Activated CD4-positive, CD25-positive, alpha-beta regulatory T cell treated with anti-CD3 and anti-CD28 coated beads, Interleukin-2, amount 50 U/mL, for 16 hours (primary cell): ENCODE data around the gene AGAP6.
A peak's percentile ranks its signal among the peaks of the same experiment; 100 is the strongest.
"Not testable (repeated sequence)": the region's sequence is repeated elsewhere in the genome, so short reads cannot be mapped to it uniquely, and the experiment has no call there.

Source experiments
- DNase-seq: peaks from one replicate; pipeline ENCODE4 v3.0.0-alpha.2; 2020; ENCODE audit warnings: low read depth, low spot score

AGAP6 gene

GRCh38 chr10:49988376-49988775, at the start of gene AGAP6:
TSS of gene AGAP6 (plus strand) at chr10:49988406. CDS start at chr10:49988716, 310 bp downstream.
- not testable (repeated sequence) for DNase-seq

- DNase-seq, result peak; percentile 79
Observed at GRCh38 chr10:49941447-49942338, 46.5 kb upstream of the AGAP6 start, which contains the start of the genes PARG and TIMM23B. TSS of gene PARG (minus strand) at chr10:49942027. CDS start at chr10:49941725, 302 bp downstream. TSS of gene TIMM23B (plus strand) at chr10:49942053. CDS start at chr10:49942195, 142 bp downstream.

DNA sequence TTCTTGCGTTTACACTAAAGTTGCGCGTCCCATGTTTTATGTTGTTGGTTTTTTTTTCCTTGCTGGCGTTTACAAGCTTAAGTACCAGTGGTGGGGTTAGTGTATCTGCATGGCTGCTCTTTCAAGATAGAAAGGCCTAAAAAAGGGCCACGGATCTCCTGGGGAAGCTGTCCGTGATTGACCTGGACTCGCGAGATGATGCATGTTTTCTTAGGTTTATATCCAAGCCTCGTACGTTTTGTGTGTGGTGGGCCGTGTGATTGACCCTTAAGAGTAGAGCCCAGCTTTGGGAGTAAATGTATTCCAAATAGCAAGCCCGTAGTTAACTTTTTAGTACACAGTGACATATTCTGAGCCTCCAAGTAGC, 45.9 kb upstream of the AGAP6 start:
- DNase-seq, result not testable (repeated sequence)

DNA sequence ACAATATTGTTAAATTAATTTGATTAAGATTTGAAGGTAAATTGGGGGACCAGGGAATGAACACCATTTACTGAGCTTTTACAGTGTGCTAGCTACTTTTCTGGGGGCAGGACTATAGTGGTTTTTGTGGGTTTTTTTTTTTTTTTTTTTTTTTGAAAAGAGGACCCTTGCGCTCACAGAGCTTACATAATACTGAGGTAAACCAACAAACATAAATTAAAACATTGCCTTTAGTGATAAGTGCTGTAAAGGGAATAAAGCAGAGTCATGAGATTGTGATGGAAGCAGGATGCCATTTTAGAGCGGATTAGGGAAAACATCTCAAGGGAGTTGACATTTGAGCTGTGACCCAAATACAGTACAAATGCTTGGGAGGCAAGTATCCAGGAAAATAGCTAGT, 44.6 kb upstream of the AGAP6 start:
- not testable (repeated sequence) for DNase-seq

DNA sequence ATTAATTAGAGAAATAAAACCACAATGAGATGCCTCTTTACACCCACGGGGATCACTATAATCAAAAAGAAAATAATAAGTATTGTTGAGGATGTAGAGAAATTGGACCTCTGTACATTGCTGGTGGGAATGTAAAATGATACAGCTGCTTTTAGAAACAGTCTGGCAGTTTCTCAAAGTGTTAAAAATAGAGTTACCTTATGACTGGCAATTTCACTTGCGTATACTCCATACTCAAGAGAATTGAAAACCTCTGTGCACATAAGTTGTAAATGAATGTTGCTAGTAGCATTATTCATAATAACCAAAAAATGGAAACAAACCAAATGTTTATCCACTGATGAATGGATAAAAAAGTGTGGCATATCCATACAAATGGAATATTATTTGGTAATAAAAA, 40.1 kb upstream of the AGAP6 start:
- not testable (repeated sequence) for DNase-seq

GRCh38 chr10:49948737-49949136, 39.5 kb upstream of the AGAP6 start:
- DNase-seq, result not testable (repeated sequence)

- DNase-seq, result not testable (repeated sequence)
Observed at GRCh38 chr10:49952006-49952405, 36.2 kb upstream of the AGAP6 start.

GRCh38 chr10:49953122-49953521, 35.1 kb upstream of the AGAP6 start:
- not testable (repeated sequence) for DNase-seq

- DNase-seq, result not testable (repeated sequence)
Observed at GRCh38 chr10:49970331-49970857, 17.8 kb upstream of the AGAP6 start.

DNA sequence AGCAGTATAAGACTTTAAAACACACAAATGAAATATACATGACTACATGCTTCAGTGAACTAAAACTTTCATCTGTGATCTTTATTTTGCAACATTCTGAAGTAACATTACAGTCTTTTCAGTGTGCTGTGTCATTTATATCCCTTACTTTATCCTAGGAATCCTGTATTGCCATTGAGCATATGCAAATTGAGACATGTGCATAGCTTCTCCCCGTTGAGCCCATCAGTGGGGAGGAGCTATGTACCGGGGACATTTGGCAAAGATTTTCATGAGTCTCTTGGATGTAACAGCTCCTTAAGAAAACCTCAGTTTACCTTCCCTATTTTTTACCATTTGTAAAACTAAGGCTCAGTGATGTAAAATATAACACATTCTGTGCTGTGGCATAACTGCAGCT, 16.7 kb upstream of the AGAP6 start:
- not testable (repeated sequence) for DNase-seq

DNA sequence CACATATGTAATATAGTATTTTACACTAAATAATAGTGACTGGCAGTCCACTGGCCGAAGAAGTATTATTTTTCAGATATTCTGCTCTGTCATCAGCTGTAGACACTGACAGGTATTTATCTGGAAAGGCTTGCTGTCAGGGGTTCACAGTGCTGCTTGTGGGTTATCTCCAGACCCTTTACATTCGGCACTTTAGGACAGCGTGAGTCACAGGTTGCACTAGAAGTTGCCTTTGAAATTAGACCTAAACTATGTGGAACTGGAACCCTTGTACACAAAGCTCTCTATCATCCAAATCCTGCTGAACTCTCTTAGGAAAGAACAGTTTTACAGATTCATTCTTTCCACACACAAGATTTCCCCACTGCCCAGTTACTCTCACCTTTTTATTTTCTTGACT, 16.1 kb upstream of the AGAP6 start:
- DNase-seq, result not testable (repeated sequence)

DNA sequence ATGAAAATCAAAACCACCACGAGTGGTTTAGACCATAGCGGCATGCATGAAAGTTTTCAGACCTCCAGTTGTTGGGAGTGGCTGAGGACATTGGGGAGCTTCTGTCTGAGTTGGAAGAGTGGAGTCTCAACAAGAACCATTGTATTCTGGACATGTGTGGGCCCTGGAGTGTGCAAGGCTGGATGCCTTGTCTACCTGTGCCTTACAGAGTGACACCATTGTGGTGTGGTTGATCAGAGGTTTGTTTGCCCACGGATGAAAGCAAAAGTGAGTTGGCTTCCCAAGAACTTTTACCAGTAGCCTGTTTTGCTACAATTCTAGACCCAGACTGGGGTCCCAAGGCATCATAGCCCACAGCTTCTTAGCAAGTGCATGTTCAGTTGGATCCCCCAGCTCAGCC, 10.4 kb upstream of the AGAP6 start:
- not testable (repeated sequence) for DNase-seq

- not testable (repeated sequence) for DNase-seq
Observed at GRCh38 chr10:49987207-49987606, 999 bp upstream of the AGAP6 start.

GRCh38 chr10:49995321-49995720, 7.1 kb downstream of the AGAP6 start:
- DNase-seq, result not testable (repeated sequence)

GRCh38 chr10:50014024-50014423, 25.8 kb downstream of the AGAP6 start:
- not testable (repeated sequence) for DNase-seq

DNA sequence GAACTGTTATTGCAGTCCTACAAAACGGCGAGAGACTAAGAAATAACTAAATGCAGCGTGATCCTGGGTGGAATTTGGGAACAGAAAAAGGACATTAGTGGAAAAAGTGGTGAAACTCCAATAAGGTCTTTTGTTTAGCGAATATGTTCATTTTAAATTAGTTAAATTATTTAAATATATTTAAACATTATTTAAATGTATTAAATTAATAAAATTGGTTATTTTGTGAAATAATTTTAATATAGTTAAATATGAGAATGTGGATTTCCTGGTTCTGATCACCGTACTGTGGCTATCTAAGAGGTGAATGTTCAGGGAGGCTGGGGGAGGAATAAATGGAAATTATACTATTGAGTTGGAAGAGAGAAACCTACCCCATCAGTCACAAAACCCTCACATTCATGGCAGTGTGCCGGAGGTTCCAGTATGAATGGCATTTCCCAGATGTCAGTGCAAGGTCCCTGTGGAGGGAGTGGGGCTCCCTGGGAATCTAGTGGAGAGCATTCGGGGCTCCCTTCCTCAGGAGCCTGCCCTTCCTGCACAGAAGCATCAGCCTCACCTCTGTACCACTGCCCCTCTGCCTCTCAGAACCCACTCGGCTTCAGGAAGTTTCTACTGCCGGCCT, 27.5 kb downstream of the AGAP6 start:
- not testable (repeated sequence) for DNase-seq

DNA sequence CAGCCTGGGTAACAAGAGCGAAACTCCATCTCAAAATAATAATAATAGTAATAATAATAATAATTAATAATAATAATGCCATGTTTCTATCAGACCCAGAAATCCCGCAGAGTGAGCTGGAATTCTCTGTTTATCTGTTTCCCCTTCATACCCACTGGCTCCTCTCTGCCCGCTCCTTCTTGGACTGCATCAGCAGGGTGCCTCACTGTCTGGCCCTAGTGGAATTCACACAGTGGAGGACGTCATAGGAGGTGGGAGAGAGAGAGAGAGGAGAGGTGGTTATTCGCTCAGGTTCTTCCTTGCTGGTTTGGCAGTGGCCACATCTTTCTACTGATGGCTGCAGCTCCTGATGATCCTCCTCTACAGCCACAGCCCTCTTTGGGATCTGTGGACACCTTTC, 28.7 kb downstream of the AGAP6 start:
- not testable (repeated sequence) for DNase-seq

- not testable (repeated sequence) for DNase-seq
Observed at GRCh38 chr10:50017646-50018045, 29.4 kb downstream of the AGAP6 start.

DNA sequence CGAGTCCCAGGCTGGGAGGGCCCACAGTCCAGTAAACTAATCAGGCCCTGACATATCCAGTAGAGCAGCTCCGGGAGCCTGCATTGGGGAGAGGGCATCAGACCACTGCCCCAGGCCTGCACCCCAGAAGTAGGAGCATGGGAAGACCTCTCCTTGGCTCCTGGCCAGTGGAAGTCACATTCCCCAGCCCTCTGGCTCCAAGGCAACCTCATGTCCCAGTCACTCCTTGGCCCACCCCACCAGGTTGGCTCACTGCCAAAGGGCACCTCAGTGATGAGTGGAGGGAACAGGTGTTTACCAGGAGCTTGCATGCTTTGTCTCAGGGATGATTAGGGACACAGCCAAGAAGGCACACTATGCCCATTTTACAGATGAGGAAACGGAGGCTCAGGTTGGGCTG, 31.1 kb downstream of the AGAP6 start:
- not testable (repeated sequence) for DNase-seq

GRCh38 chr10:50020451-50021024, 32.3 kb downstream of the AGAP6 start:
- DNase-seq, result not testable (repeated sequence)

DNA sequence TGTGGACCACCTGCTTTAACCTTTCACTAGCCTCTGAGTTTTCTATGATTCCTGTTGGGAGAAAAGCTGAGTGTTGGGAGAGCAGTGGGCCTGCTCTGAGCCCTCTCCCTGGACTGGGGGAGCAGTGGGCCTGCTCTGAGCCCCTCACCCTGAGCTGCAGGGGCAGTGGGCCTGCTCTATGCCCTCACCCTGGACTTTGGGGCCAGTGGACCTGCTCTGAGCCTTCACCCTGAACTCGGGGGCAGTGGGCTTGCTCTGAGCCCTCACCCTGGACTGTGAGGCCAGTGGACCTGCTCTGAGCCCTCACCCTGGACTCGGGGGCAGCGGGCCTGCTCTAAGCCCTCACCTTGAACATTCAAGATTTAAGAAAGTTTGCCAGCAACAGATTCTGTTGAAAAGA, 33.4 kb downstream of the AGAP6 start:
- no peak for DNase-seq
